ENCODE measurements around the gene GCC1.

GRCh38 chr7:127556404-127556803 lies 29.0 kb downstream of the GCC1 start:
- no peak for TF ChIP-seq YY1 (IDR thresholded peaks at IDR 0.05; ENCODE audit: insufficient read depth, insufficient read length)
- TF ChIP-seq SUZ12 (IDR thresholded peaks at IDR 0.05; ENCODE audit: extremely low read depth, insufficient read depth, insufficient read length) = no peak
- no peak for TF ChIP-seq ZNF274 (IDR thresholded peaks at IDR 0.05; ENCODE audit: low read depth, low read length)

Measured in NT2/D1 (cell line).